BLaER1 treated with 17β-estradiol and CSF1 and Interleukin-3, amounts not matched to agents 10 nM and 100 nM (cell line): ENCODE data around the gene OR52W1.
A peak's percentile ranks its signal among the peaks of the same experiment; 100 is the strongest.

Experiments used
- H3K27ac ChIP-seq, 11 experiments: shearing (Covaris generic); formaldehyde crosslinking; 2 replicates each; pipeline ENCODE4 v1.8.1; 2022
- H3K27me3 ChIP-seq, 11 experiments: shearing (Covaris generic); formaldehyde crosslinking; 2 replicates each; pipeline ENCODE4 v1.8.1; 2022
- H3K36me3 ChIP-seq, 11 experiments: shearing (Covaris generic); formaldehyde crosslinking; 2 replicates each; pipeline ENCODE4 v1.8.1; 2022
- H3K4me1 ChIP-seq, 10 experiments: shearing (Covaris generic); formaldehyde crosslinking; 2 replicates each; pipeline ENCODE4 v1.8.1; 2022
- H3K4me2 ChIP-seq, 11 experiments: shearing (Covaris generic); formaldehyde crosslinking; 2 replicates each; pipeline ENCODE4 v1.8.1; 2022
- H3K4me3 ChIP-seq, 10 experiments: shearing (Covaris generic); formaldehyde crosslinking; 2 replicates each; pipeline ENCODE4 v1.8.1; 2022
- H3K9ac ChIP-seq, 11 experiments: shearing (Covaris generic); formaldehyde crosslinking; 2 replicates each; pipeline ENCODE4 v1.8.1; 2022
- H3K9me3 ChIP-seq, 11 experiments: shearing (Covaris generic); formaldehyde crosslinking; replicated peaks in 1 of 11; 2 replicates each; pipeline ENCODE4 v1.8.1; 2022
- H4K20me1 ChIP-seq, 11 experiments: shearing (Covaris generic); formaldehyde crosslinking; 2 replicates each; pipeline ENCODE4 v1.8.1; 2022
- Cebpa-rat ChIP-seq, 11 experiments: shearing (Covaris generic); IDR thresholded peaks; 2 replicates each; pipeline ENCODE4 v1.8.1; 2022

The OR52W1 gene

GRCh38 chr11:6197466-6198200 lies 1.4 kb upstream of the OR52W1 start:
- TF ChIP-seq Cebpa-rat (IDR thresholded peaks at IDR 0.05) = no peak

DNA sequence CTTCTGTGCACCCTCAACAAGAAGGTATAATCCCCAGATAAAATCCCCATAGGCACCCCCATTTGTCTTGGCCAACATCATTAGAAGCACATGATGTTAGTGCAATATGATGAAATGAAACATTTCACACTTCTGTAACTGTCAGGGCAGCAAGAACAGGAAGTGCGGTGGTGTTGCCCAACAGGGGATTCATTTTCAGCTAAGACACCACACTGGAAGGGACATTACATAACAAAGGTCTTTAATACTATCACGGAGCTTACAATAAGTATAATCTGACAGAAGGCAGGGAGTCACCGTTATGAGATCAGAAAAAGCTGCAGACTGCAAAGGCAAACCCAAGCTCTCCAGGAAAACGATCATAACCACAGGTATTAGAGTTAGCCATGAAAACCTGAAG lies 2.0 kb downstream of the OR52W1 start:
- Histone ChIP-seq H3K27me3 (no peaks in the 10 kb centered on the region), H3K36me3 (peaks cover 8 to 24% (median 14%) of the 10 kb centered on the region in 11 experiments; a peak in 13 of 22 replicates), H3K4me2 (peak overlapping the region in 9 of 11 experiments; percentile 16 to 76 (median 52); a peak in 15 of 22 replicates), H3K9me3 (peaks cover 0 to 25% (median 0%) of the 10 kb centered on the region in 11 experiments; a peak in 5 of 22 replicates), H3K27ac (peak overlapping the region in 10 of 11 experiments; percentile 29 to 80 (median 58); a peak in 17 of 22 replicates), H3K9ac (peak overlapping the region in 4 of 11 experiments; percentile 15 to 48 (median 32); a peak in 6 of 22 replicates), H3K4me3 (no peak overlapping the region), H4K20me1 (no peaks in the 10 kb centered on the region; a peak in 1 of 22 replicates), H3K4me1 (peaks cover 10 to 37% (median 26%) of the 10 kb centered on the region in 10 experiments; a peak in 18 of 20 replicates)
- TF ChIP-seq Cebpa-rat (IDR thresholded peaks at IDR 0.05) = peak; percentile 19 to 93 (median 60); a peak in 12 of 22 replicates

More at GRCh38 chr11:6197466-6198200, 1.4 kb upstream of the OR52W1 start:
- Histone ChIP-seq H3K9ac (no peak overlapping the region), H3K36me3 (peaks cover 0 to 6% (median 0%) of the 10 kb centered on the region in 11 experiments; a peak in 1 of 22 replicates), H3K4me2 (no peak overlapping the region), H4K20me1 (no peaks in the 10 kb centered on the region), H3K9me3 (peaks cover 0 to 25% (median 0%) of the 10 kb centered on the region in 11 experiments; a peak in 5 of 22 replicates), H3K27me3 (no peaks in the 10 kb centered on the region), H3K4me3 (no peak overlapping the region), H3K4me1 (peaks cover 7 to 23% (median 16%) of the 10 kb centered on the region in 10 experiments; a peak in 16 of 20 replicates), H3K27ac (peak overlapping the region in 1 of 11 experiments; percentile 23; a peak in 1 of 22 replicates)

DNA sequence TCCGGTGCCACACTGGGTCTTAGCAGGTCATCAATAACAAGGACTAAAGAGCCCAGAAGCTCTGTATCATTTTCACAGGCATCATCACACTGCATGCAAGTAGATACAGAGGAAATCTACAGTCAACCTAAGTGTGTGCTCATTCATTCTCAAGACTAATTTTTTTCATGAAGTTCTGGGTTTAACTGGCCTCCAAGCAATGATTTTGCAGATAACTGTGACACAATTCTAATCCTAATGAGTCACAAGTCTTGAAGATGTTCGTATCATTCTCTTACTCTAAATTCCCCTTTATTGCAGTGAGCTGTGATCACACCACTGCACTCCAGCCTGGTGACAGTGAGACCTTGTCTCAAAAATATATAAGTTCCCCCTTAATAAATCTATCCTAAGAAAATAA lies 2.5 kb downstream of the OR52W1 start:
- H3K36me3 ChIP-seq = peaks cover 8 to 29% (median 17%) of the 10 kb centered on the region in 11 experiments; a peak in 14 of 22 replicates
- H3K9ac ChIP-seq = peak overlapping the region in 4 of 11 experiments; percentile 15 to 48 (median 32); a peak in 6 of 22 replicates
- peak overlapping the region in 10 of 11 experiments; percentile 29 to 80 (median 52); a peak in 16 of 22 replicates for H3K27ac ChIP-seq
- no peaks in the 10 kb centered on the region for H3K27me3 ChIP-seq
- no peak for TF ChIP-seq Cebpa-rat (IDR thresholded peaks at IDR 0.05)
- peak overlapping the region in 8 of 11 experiments; percentile 41 to 76 (median 54); a peak in 15 of 22 replicates for H3K4me2 ChIP-seq
- H3K4me3 ChIP-seq = no peak overlapping the region
- H3K9me3 ChIP-seq = peaks cover 0 to 25% (median 0%) of the 10 kb centered on the region in 11 experiments; a peak in 5 of 22 replicates
- H4K20me1 ChIP-seq = no peaks in the 10 kb centered on the region; a peak in 1 of 22 replicates
- peaks cover 10 to 37% (median 26%) of the 10 kb centered on the region in 10 experiments; a peak in 18 of 20 replicates for H3K4me1 ChIP-seq

- Histone ChIP-seq H3K4me2 (peak overlapping the region in 3 of 11 experiments; percentile 41 to 58 (median 52); a peak in 4 of 22 replicates), H4K20me1 (no peaks in the 10 kb centered on the region; a peak in 1 of 22 replicates), H3K36me3 (peaks cover 8 to 34% (median 19%) of the 10 kb centered on the region in 11 experiments; a peak in 15 of 22 replicates), H3K9me3 (peaks cover 0 to 25% (median 0%) of the 10 kb centered on the region in 11 experiments; a peak in 5 of 22 replicates), H3K4me3 (no peak overlapping the region), H3K27ac (peak overlapping the region in 4 of 11 experiments; percentile 59 to 80 (median 69); a peak in 10 of 22 replicates), H3K27me3 (no peaks in the 10 kb centered on the region), H3K9ac (no peak overlapping the region), H3K4me1 (peaks cover 10 to 37% (median 25%) of the 10 kb centered on the region in 10 experiments; a peak in 18 of 20 replicates)
- no peak for TF ChIP-seq Cebpa-rat (IDR thresholded peaks at IDR 0.05)
Observed at GRCh38 chr11:6202041-6202440, 3.0 kb downstream of the OR52W1 start.

DNA sequence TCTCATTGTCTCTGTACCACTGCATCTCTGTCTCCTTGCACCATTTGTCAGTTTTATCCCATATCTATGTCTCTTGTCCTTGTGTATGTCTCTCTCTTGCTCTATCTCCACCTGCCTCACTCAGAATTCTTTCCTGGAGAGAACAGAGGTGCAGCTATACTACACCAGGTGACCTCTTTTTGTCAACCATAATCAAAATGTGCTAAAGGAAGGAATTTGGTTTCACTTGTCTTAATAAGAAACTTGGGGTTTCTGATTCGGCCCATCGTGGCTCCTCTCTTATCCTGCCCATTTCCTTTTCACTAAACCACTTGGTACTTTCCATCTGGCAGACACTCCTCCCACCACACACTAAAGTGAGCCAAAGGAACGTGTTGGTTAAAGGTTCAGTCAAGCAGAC lies 4.3 kb downstream of the OR52W1 start:
- Histone ChIP-seq H3K36me3 (peaks cover 19 to 44% (median 29%) of the 10 kb centered on the region in 11 experiments; a peak in 18 of 22 replicates), H3K4me1 (peaks cover 10 to 37% (median 25%) of the 10 kb centered on the region in 10 experiments; a peak in 18 of 20 replicates), H3K27ac (no peak overlapping the region), H3K4me3 (no peak overlapping the region), H3K9me3 (peaks cover 0 to 25% (median 0%) of the 10 kb centered on the region in 11 experiments; a peak in 5 of 22 replicates), H3K9ac (no peak overlapping the region), H3K27me3 (no peaks in the 10 kb centered on the region), H3K4me2 (peak overlapping the region in 5 of 11 experiments; percentile 5 to 48 (median 26); a peak in 9 of 22 replicates), H4K20me1 (no peaks in the 10 kb centered on the region; a peak in 1 of 22 replicates)
- no peak for TF ChIP-seq Cebpa-rat (IDR thresholded peaks at IDR 0.05)

DNA sequence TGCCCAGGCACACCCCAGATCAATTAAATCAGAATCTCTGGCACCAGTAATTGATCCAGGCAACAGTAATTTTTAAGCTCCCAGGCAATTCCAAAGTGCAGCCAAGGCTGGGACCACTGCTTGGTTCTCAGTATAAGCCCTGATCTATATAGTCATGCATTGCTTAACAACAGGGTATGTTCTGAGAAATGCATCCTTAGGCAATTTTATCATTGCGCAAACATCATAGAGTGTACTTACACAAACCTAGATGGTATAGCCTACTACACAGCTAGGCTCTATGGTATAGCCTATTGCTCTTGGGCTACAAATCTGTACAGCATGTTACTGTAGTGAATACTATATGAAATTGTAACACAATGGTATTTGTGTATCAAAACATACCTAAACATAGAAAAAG lies 5.7 kb downstream of the OR52W1 start:
- no peak for TF ChIP-seq Cebpa-rat (IDR thresholded peaks at IDR 0.05)
- Histone ChIP-seq H3K9ac (no peak overlapping the region), H3K27me3 (no peaks in the 10 kb centered on the region), H3K36me3 (peaks cover 32 to 58% (median 40%) of the 10 kb centered on the region in 11 experiments), H4K20me1 (no peaks in the 10 kb centered on the region; a peak in 1 of 22 replicates), H3K27ac (no peak overlapping the region), H3K9me3 (peaks cover 0 to 25% (median 0%) of the 10 kb centered on the region in 11 experiments; a peak in 5 of 22 replicates), H3K4me1 (peaks cover 10 to 37% (median 25%) of the 10 kb centered on the region in 10 experiments; a peak in 18 of 20 replicates), H3K4me2 (no peak overlapping the region), H3K4me3 (no peak overlapping the region)

DNA sequence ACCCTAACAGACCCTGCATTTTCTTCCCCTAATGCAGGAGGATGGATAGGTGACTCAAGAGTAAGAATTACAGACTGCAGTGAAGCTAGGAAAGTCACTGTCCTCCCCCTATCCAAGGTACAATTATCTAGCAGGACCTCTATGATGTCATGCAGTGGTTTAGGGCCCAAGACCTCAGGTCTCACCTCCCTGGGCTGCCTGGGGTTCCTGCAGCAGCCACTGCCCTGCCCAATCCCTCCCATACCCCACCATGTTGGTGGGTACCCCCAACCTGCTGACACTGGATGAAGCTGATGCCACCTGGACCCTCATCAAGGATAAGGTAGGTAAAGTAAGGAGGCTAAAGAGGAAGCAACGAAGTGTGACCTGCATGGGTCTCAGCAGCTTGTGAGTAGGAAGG lies 6.3 kb downstream of the OR52W1 start, which contains the start of gene C11orf42:
Gene C11orf42, plus strand, starts transcription at position 192 of the 400 bp plus-strand sequence. Its CDS starts 59 bp downstream, at position 251.
- no peak within 1 kb of the TSS for H3K27ac ChIP-seq
- no peaks in the 10 kb centered on the region for H3K27me3 ChIP-seq
- peaks cover 0 to 18% (median 0%) of the 10 kb centered on the region in 11 experiments; a peak in 5 of 22 replicates for H3K9me3 ChIP-seq
- no peak within 1 kb of the TSS for H3K4me2 ChIP-seq
- H3K4me3 ChIP-seq = no peak within 1 kb of the TSS
- no peak within 1 kb of the TSS for H3K9ac ChIP-seq
- H4K20me1 ChIP-seq = no peaks in the 10 kb centered on the region; a peak in 1 of 22 replicates
- no peak for TF ChIP-seq Cebpa-rat (IDR thresholded peaks at IDR 0.05)
- H3K4me1 ChIP-seq = peaks cover 10 to 34% (median 23%) of the 10 kb centered on the region in 10 experiments; a peak in 18 of 20 replicates
- peaks cover 36 to 65% (median 47%) of the 10 kb centered on the region in 11 experiments for H3K36me3 ChIP-seq

GRCh38 chr11:6206456-6207180 lies 7.6 kb downstream of the OR52W1 start:
- Histone ChIP-seq H3K27me3 (no peaks in the 10 kb centered on the region), H3K9me3 (peaks cover 0 to 6% (median 0%) of the 10 kb centered on the region in 11 experiments; a peak in 2 of 22 replicates), H3K27ac (no peak overlapping the region), H3K36me3 (peaks cover 48 to 77% (median 59%) of the 10 kb centered on the region in 11 experiments), H3K4me2 (no peak overlapping the region), H3K4me3 (no peak overlapping the region), H4K20me1 (no peaks in the 10 kb centered on the region; a peak in 1 of 22 replicates), H3K9ac (no peak overlapping the region), H3K4me1 (peaks cover 8 to 24% (median 12%) of the 10 kb centered on the region in 10 experiments; a peak in 16 of 20 replicates)
- TF ChIP-seq Cebpa-rat (IDR thresholded peaks at IDR 0.05) = no peak
